HG02610 (cell line): ENCODE data around the gene IYD.

Experiments used
- ATAC-seq: cut with Tn5 transposase; IDR thresholded peaks from one replicate; pipeline ENCODE4 v1.9.1; 2021; ENCODE audit warnings: mild to moderate bottlenecking, moderate library complexity; ENCODE audit not compliant: unreplicated experiment

IYD gene

DNA sequence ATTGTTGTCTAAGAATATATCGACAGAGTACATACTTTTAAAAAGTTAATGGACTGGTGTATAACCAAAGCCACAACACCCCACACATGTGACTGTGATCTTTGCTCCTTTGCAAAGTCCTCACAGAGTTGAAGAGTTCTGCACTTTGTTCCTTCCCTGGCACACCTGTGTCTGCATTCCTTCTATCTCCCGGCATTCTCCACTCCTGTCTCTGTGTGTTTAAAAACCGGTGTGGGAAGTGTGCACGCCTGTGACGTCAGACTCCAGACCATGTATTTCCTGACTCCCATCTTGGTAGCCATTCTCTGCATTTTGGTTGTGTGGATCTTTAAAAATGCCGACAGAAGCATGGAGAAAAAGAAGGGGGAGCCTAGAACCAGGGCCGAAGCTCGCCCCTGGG lies at the start of gene IYD:
Gene IYD (plus strand): TSS at position 251 of the 400 bp plus-strand sequence. CDS start 20 bp downstream, at position 271.
- ATAC-seq, result no peak

DNA sequence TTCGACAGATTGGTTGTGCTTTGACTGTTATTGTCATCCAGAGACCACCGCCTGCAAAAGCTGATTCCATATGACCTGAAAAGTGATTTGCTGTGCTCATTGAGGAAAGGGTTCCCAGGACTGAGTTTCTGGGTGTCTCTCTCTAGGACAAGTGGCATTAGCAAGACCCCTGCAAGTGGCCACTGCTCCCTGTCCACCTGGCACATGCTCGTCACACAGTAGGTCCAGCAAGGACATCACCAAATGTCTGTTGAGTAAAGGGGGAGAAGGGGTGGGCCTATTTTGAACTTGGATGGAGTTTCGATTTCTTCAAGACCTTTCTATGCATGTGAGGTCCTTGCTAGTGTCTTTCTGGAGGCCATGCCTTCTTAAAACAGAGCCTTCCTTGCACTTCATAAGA lies 48.9 kb upstream of the IYD start:
- no peak for ATAC-seq

- no peak for ATAC-seq
Observed at GRCh38 chr6:150320442-150320841, 48.4 kb upstream of the IYD start.

DNA sequence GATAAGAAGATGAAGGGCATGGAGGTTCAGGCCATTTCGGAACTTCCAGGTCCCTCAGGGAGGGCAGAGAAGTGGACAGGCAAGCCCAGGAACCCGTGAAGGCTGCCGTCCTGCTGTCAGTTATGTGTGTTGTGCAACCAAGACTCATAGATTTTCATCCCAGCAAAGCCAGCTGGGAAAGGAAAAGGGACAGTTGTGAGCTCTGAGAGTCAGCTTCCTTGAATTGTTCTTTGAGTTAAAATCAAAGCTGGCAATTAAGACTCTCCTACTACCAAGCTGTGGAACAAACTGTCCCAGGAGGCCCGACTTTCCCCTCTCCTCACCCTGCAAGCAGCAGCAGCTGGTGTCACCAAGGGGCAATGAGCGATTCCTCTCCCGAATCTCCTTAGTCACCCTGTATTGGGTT lies 46.3 kb upstream of the IYD start:
- ATAC-seq, result no peak

DNA sequence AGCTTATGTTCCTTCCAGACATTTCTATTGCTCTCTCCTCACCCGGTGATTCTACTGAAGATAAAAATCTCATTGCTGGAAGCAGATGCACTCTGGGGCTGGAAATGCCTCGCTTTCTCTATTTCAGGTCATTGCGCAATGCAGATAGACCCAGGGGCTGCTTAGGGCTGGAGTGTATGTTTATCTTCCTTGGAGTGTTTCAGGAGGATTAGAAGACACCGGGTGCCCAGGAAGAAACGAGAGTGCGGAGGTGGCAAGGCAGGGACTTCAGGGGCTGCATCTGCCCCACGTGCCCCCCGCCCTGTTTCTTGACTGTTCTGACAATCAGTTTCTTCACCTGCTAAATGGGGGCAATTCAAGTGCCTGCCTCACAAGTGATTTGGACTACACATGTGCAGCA lies 45.6 kb upstream of the IYD start:
- ATAC-seq, result no peak

DNA sequence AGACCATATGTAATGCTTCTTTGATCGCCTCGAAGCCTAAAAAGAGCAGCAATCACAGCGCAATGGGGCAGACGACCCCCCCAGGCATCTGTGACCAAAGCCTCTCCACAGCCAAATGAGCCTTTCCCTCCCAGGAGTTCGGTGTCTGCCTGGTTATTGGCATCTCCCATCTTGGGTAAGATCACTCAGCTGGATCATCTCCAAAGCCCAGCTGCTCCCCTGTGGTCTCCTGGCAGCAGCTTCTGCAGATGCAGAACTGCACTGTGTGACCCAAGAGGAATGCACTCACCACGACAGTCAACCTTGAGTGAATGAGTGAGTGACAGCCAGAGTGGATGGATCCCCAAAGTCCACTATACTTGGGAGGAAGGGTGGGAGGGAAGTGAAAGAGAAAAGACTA lies 44.8 kb upstream of the IYD start:
- no peak for ATAC-seq

- ATAC-seq, result no peak
Observed at GRCh38 chr6:150325066-150325772, 43.6 kb upstream of the IYD start.

GRCh38 chr6:150327117-150327774 lies 41.6 kb upstream of the IYD start:
- ATAC-seq, result no peak

DNA sequence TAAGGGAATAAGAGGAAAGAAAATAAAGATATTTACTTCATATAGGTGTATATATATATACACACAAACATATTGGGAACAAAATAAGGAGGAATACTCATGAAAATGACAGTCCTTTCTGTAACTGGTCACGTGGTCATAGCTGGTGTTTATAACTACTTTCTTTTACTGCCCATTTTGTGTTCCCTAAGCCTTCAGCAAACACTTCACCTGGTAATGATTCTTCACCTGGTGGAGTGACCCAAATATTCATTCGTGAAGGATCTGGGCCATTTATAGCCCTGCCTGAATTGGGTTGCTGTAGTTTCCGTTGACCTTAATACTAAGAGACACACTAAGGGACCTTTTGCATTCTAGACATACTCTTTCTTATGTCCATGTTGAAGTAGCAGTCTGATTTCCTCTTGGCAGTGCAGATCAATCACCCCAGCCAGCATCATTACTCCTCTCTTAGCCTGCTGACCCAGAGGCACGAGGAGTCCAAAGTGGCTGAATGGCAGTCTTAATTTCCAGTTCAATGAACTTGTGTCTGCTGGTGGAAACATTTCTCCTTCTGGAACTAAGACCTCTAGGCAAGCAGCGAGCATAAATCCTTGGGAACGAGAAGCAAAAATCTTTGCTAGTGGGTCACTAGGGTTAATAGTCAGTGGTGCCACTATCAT lies 39.9 kb upstream of the IYD start:
- ATAC-seq, result no peak

DNA sequence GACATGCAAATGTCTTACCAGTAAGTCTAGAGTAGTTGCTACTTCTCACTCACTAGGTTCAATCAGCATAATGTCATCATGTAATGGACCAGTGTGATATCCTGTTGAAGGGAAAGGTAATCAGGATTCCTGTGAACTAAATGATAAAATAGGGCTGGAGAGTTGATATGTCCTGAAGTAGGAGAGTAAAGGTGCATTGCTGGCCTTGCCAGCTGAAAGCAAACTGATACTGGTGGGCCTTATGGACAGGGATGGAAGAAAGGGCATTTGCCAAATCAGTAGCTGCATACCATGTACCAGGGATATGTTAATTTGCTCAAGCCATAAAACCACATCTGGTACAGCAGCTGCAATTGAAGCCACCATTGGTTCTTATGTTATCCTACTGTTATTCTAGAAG lies 37.5 kb upstream of the IYD start:
- no peak for ATAC-seq

DNA sequence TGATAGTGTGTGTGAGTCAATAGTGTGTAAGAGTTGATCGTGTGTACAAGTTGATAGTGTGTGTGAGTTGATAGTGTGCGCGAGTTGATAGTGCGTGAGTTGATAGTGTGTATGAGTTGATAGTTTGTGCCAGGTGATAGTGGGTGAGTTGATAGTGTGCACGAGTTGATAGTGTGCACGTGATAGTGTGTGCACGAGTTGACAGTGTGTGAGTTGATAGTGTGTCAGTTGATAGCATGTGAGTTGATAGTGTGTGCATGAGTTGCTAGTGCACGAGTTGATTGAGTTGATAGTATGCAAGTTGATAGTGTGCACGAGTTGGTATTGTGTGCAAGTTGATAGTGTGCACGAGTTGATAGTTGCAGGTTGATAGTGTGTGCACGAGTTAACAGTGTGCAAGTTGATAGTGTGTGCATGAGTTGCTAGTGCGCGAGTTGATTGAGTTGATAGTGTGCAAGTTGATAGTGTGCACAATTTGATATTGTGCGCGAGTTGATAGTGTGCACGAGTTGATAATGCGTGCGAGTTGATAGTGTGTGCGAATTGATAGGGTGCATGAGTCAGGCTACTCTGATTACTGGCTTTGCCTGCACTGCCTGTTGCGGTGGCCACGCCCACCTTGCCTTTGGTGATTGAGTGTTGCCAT lies 35.8 kb upstream of the IYD start:
- ATAC-seq, result no peak

DNA sequence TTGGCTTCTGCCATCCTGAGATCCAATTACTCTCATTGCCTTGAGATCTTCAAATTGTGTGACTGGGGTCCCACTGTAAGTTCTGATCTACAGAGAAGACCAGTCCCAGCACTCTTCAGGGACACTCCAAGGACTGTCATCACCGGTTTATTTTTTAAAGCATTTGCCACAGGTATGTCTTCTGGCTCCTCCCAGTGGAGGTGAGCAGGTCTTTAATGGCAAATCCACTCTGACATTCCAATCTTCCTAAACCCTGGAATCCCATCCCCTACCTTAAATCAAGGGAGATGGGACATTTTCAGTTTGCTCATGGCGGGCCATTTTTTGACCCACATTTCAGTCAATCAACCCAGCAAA lies 35.2 kb upstream of the IYD start:
- ATAC-seq, result no peak

DNA sequence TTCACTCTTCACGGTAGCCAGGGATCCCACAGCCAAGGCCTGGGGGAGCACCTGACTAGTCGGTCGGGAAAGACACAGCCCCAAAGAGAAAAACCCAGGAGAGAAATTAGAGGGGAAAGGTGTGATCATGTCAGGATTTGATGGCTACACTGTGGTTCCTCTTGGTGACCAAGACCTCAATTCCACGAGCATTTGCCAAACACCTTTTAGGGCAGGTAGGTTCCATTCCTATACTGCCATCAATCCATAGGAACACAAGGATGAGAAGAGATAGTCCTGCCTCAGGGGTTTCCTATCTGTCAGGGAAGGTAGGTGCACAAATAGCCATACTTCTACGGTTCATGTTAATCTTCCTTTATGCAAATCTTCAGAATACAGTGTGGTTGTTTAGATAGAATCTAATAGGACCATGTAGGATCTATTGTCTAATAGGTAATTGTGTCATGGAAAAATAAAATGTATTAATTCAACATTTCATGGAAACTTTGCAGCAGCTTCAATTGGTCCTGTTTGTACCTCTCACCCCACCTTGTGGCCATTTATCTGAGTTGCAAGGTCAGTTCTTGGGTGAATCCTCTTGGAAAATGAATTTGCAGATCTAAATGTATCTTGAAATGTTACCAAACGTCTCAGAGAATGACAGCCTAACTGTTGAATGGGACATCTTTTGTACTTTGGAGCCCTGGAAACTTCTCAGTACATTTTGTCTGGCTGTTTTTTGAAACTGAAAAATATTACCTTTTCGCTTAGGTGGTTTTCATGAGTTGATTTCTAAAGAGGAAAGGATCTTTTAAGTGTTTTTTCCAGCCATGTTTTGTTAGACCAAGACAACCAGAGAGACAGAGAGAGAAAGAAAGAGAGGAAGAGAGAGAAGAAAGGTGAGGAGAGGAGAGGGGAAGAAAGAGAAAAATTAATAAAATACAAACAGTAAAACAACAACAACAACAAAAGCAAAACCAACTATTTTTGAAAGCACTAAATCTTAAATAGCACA lies 33.7 kb upstream of the IYD start:
- no peak for ATAC-seq

- ATAC-seq, result peak; percentile 87
Observed at GRCh38 chr6:150336299-150336698, 32.5 kb upstream of the IYD start.

GRCh38 chr6:150336708-150337107 lies 32.1 kb upstream of the IYD start:
- no peak for ATAC-seq

- ATAC-seq, result no peak
Observed at GRCh38 chr6:150342126-150342525, 26.7 kb upstream of the IYD start.

- ATAC-seq, result no peak
Observed at GRCh38 chr6:150343434-150343833, 25.4 kb upstream of the IYD start.

DNA sequence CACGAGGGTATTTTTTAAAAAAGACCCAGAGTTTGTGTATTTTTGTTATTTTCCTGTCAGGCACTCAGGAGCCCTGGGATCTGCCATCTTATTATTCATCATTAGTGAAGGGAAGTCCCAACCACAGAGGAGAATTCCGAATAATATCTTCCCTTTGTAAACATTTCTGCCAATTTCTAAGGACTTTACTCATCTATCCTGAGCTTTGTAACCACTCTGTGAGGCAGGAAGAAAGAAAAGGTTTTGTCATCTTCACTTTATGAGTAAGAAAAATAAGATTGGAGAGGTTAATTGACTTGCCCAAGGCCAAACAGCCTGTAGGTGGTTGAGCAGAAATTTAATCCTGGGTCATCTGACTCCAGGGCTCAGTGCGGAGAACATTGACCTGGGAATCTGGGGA lies 23.0 kb upstream of the IYD start:
- ATAC-seq, result no peak

- no peak for ATAC-seq
Observed at GRCh38 chr6:150346346-150346745, 22.5 kb upstream of the IYD start.

GRCh38 chr6:150347845-150348244 lies 21.0 kb upstream of the IYD start:
- no peak for ATAC-seq

GRCh38 chr6:150349546-150349945 lies 19.3 kb upstream of the IYD start:
- no peak for ATAC-seq
